Measurements from ENCODE around the gene DNAJC5. TPM values are rescaled to one million over a fixed set of nuclear protein-coding genes. Genes with fewer than 3 reads are reported as not detected.
"Not testable (repeated sequence)": the region's sequence is repeated elsewhere in the genome, so short reads cannot be mapped to it uniquely, and the experiment has no call there.

DNAJC5 gene
- total and polyA plus RNA-seq, 10 donors = 12.7 to 83.1 (median 58.6) TPM

DNA sequence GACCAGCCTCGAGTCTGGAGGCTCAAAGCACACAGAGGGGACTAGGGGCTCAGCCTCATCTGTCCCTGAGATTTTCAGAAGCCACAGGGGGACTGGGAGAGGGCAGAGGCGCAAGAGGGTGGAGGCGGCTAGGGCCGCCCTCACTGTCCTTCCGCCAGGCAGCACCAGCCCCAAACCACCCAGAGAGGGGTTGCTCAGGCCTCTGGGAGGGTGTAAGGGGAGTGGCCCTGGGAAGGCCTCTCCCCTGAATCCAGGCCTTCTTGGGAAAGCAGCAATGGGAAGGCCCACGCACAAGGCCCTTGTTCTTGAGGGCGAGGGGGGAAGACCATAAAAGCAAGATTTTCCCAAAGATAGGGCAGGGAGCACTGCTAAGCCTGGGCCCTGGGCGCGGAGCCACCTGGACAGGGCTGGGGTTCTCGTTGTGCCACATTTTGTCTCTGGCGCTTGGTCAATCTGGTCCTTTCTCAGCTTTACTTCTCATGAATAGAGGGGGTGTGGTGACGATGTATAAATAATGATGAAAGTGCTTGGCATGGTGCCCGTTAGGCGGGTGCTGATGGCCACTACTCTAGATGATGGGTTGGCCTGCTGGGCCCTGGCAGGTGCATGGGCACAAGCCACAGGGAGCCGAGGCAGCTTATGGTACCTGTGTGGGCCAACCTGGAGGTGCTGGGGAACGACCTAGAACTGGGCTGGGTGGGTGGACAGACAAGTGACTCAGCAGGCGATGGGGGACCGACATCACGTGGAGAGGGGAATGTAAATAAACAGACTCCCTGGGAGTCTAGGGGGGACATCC is 79.7 kb downstream of the DNAJC5 start:
- Histone ChIP-seq H3K27ac (no peak overlapping the region), H3K4me1 (peaks cover 20 to 75% (median 50%) of the 10 kb centered on the region in 6 donors), H3K9me3 (no peaks in the 10 kb centered on the region), H3K36me3 (peaks cover 0 to 22% (median 3%) of the 10 kb centered on the region in 6 donors), H3K27me3 (replicated peaks in 1 of 7) (peaks cover 0 to 3% (median 0%) of the 10 kb centered on the region in 7 donors), H3K4me3 (no peak overlapping the region)
- intact Hi-C loops (cut with DNase I; ENCODE audit: low total_unique reads) = loop anchor here (5.0 kb wide), 1 partner anchor 437 kb away; the partner anchor contains the start of gene PTK6
- no peak for DNase-seq
- TF ChIP-seq POLR2AphosphoS5 (IDR thresholded peaks at IDR 0.05) (no peak), CTCF (IDR thresholded peaks at IDR 0.05 in 8 of 11, conservative IDR thresholded peaks at IDR 0.05 in 3 of 11) (no peak), POLR2A (IDR thresholded peaks at IDR 0.05) (no peak)
- 79 to 87% (median 86%) methylated on average over 19 of the region's 19 CpGs for WGBS, 5 donors

GRCh38 chr20:63976511-63976910 is 81.6 kb downstream of the DNAJC5 start:
- WGBS, 5 donors = 85 to 95% (median 89%) methylated on average over 7 of the region's 7 CpGs
- Histone ChIP-seq H3K36me3 (peaks cover 0 to 22% (median 3%) of the 10 kb centered on the region in 6 donors), H3K4me1 (peaks cover 33 to 74% (median 59%) of the 10 kb centered on the region in 6 donors)
- DNase-seq; H3K4me3 ChIP-seq; H3K27ac ChIP-seq; H3K9me3 ChIP-seq; intact Hi-C loops (cut with DNase I; ENCODE audit: low total_unique reads); H3K27me3 ChIP-seq (replicated peaks in 1 of 7): not testable (repeated sequence)

DNA sequence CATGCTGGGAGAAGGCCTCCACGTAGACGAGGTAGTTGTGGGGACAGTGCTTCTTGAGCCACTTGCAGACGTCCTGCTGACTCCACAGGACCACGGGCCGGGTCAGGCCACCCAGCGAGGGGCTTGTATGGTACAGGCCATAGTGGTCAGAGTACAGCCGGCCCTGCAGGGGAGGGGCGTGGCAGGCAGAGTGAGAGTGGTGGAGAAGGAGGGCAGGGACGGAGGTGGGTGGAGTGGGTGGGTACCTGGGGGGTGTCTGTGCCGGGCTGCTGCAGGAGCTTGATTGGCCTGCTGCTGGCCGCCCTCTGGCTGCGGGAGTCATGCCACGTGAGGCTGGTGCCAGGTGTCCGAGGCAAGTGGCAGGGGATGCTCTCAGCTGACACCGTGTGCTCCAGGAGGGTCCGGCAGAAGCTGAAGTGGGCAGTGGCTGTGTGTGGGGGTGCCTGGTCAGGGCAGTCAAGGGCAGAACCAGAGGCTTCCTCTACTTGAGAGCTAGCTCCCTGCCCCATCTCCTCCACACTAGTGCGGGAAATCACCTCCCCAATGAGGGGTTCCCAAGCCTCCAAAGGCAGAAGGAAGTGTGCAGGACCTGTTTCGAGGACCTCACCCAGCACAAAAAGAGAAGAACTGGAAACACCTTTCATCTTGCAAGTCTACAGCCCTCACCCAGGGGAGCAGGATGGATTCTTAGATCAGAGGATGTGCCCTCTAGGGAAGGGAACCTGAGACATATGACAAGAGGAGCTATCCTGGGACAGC is 82.2 kb downstream of the DNAJC5 start:
- H3K4me1 ChIP-seq = peaks cover 37 to 74% (median 60%) of the 10 kb centered on the region in 6 donors
- 83 to 96% (median 89%) methylated on average over 16 to 18 of the region's 18 CpGs for WGBS, 5 donors
- H3K36me3 ChIP-seq = peaks cover 0 to 22% (median 3%) of the 10 kb centered on the region in 6 donors
- no peak for TF ChIP-seq POLR2A (IDR thresholded peaks at IDR 0.05)
- TF ChIP-seq POLR2AphosphoS5 (IDR thresholded peaks at IDR 0.05) = no peak
- no peak for TF ChIP-seq CTCF (IDR thresholded peaks at IDR 0.05 in 8 of 11, conservative IDR thresholded peaks at IDR 0.05 in 3 of 11)
- peak overlapping the region in 3 of 8 donors; percentile 89 to 93 (median 92) for H3K27ac ChIP-seq
- H3K27me3 ChIP-seq (replicated peaks in 1 of 7) = no peaks in the 10 kb centered on the region
- intact Hi-C loops (cut with DNase I; ENCODE audit: low total_unique reads) = no loop called here
- no peaks in the 10 kb centered on the region for H3K9me3 ChIP-seq
- no peak overlapping the region for H3K4me3 ChIP-seq
- DNase-seq = peak; percentile 79

DNA sequence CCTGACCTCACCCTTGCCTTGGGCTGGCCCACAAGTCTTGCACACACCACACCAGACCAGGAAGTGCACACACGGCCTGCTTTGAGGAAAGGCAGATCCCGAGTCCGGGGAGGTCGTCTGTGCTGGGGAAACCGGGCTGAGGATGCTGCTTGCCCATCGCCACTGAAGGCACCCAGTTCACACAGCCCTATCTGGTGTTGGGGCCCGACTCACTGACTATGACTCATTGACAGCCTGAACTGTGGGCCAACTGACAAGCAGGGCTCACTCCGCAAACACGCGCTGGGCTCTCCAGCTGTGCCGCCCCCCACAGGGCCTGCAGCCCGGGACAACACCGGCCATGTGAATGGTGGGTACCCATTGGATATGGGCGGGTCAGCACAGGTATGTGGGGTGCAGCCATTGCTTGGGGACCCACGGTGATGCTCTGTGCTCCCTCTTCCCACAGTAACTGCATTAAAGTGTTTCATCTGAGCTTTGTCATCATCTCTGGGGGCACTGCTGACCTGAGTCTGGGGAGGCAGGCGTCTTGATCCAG is 82.9 kb downstream of the DNAJC5 start:
- peak overlapping the region in 2 of 8 donors; percentile 75 to 81 for H3K4me3 ChIP-seq
- intact Hi-C loops (cut with DNase I; ENCODE audit: low total_unique reads) = no loop called here
- H3K27ac ChIP-seq = peak overlapping the region in 6 of 8 donors; percentile 83 to 93 (median 88)
- TF ChIP-seq POLR2AphosphoS5 (IDR thresholded peaks at IDR 0.05) = no peak
- TF ChIP-seq POLR2A (IDR thresholded peaks at IDR 0.05) = no peak
- no peak for TF ChIP-seq CTCF (IDR thresholded peaks at IDR 0.05 in 8 of 11, conservative IDR thresholded peaks at IDR 0.05 in 3 of 11)
- peaks cover 0 to 27% (median 5%) of the 10 kb centered on the region in 6 donors for H3K36me3 ChIP-seq
- peak; percentile 79 for DNase-seq
- H3K27me3 ChIP-seq (replicated peaks in 1 of 7) = no peaks in the 10 kb centered on the region
- 38 to 64% (median 55%) methylated on average over 11 to 16 of the region's 16 CpGs for WGBS, 5 donors
- H3K9me3 ChIP-seq = no peaks in the 10 kb centered on the region
- peaks cover 44 to 74% (median 63%) of the 10 kb centered on the region in 6 donors for H3K4me1 ChIP-seq
